GM12864 (cell line): ENCODE measurements around the gene AHSG.
A peak's percentile ranks its signal among the peaks of the same experiment; 100 is the strongest.
"Not testable (repeated sequence)": the region's sequence is repeated elsewhere in the genome, so short reads cannot be mapped to it uniquely, and the experiment has no call there.

Experiments
- DNase-seq: peaks from one replicate; pipeline ENCODE4 v3.0.0-alpha.2; 2011; ENCODE audit warnings: low read depth
- H3K4me3 ChIP-seq: 2 replicates; pipeline ENCODE4 v1.5.1; 2011; ENCODE audit warnings: mild to moderate bottlenecking, low read depth, low read length, control low read depth
- TF ChIP-seq, protein P1 (sequence below): IDR thresholded peaks from 2 replicates; pipeline ENCODE4 v1.5.1; 2011; ENCODE audit warnings: low read depth, mild to moderate bottlenecking, moderate library complexity, low read length, control low read depth, inconsistent platforms; ENCODE audit errors: missing control alignments

AHSG gene

DNA sequence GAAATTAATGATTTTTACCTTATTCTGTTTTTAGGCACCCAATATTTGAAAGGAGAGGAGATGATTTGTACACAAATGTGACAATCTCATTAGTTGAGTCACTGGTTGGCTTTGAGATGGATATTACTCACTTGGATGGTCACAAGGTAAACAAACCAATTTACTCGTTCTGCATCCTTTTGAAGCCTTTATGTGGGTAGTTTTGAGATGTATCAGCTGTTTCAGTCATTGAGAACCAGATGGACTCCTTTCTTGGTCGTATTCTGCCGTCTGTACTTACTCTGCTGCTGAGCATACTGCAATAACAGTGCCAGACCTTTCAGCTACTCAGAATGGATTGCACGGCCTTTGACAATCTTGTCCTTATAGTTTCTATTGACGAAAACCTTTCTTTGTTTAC lies 29.0 kb upstream of the AHSG start:
- no peak for DNase-seq
- TF ChIP-seq, protein P1, sequence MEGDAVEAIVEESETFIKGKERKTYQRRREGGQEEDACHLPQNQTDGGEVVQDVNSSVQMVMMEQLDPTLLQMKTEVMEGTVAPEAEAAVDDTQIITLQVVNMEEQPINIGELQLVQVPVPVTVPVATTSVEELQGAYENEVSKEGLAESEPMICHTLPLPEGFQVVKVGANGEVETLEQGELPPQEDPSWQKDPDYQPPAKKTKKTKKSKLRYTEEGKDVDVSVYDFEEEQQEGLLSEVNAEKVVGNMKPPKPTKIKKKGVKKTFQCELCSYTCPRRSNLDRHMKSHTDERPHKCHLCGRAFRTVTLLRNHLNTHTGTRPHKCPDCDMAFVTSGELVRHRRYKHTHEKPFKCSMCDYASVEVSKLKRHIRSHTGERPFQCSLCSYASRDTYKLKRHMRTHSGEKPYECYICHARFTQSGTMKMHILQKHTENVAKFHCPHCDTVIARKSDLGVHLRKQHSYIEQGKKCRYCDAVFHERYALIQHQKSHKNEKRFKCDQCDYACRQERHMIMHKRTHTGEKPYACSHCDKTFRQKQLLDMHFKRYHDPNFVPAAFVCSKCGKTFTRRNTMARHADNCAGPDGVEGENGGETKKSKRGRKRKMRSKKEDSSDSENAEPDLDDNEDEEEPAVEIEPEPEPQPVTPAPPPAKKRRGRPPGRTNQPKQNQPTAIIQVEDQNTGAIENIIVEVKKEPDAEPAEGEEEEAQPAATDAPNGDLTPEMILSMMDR: no peak
- no peak overlapping the region for H3K4me3 ChIP-seq

DNA sequence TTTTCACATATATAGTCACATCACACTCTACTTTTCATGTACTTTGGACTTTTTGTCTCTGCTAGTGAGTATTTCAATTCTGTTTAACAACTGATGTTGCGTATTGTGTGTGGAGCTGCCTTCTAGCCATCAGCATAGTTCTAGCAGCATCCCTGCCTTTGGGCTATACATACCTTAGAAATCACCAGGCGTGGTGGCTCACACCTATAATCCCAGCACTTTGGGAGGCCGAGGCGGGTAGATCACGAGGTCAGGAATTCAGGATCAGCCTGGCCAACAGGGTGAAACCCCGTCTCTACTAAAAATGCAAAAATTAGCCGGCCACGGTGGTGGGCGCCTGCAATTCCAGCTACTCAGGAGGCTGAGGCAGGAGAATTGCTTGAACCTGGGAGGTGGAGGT lies 26.6 kb upstream of the AHSG start:
- not testable (repeated sequence) for DNase-seq, H3K4me3 ChIP-seq

DNA sequence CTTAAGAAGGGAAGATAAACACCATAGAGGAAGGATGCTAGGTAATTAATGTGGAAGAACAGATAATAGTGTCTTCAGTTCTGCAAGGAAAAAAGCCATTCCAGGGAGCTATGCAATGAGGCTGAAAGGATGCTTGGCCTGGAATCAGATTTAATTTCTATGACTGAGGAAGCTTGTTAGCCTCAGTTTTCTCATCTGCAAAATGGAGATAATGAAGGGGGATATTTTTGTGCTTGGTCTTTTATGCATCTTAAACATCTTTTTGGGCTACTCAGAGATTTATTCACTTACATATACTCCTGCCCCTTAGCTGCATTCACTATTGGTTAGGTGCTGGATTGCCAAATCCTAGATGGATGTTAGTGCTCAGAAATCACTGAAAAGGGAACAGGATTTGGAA lies 25.7 kb upstream of the AHSG start:
- TF ChIP-seq, protein P1: no peak

DNA sequence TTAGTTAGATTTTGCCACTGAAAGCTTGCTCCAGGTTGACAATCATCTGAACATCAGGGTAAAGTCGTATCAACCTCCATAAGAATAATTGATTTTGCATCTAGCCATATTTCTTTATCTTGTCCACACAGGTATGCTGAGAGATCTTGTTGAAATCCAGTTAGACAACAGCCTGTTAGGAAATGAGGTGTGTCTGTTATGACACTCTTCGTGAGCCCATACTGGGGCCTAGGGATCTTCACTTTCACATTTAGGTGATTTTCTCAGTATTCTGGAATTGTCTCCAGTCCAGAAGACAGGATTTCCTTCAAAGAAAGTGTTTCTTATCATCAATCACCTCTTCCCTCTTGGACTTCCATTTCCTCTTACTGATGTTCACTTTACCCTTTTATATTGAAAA lies 24.2 kb upstream of the AHSG start:
- H3K4me3 ChIP-seq: no peak overlapping the region
- TF ChIP-seq, protein P1: no peak
- DNase-seq: no peak

More for the DNA sequence above, 25.7 kb upstream of the AHSG start:
- no peak overlapping the region for H3K4me3 ChIP-seq
- no peak for DNase-seq

DNA sequence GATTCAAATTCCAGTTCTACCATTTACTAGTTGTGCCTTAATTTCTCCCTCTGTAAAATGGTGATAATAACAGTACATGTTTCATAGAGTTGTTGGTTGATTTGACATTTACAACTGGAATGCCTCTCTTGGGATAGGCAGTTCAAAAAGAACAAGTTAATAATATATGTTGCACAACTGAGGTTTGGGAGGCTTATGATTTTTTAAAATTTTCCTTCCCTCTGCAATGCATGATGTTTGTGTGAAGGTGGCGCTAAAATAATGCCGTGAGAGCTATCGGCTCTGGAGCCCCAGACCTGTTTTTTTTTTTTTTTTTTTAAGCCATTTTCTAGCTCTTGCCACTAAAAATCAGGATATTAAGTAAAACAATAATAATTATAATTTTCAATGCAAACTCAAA lies 23.7 kb upstream of the AHSG start:
- TF ChIP-seq, protein P1: peak; percentile 4
- no peak for DNase-seq
- H3K4me3 ChIP-seq: no peak overlapping the region

DNA sequence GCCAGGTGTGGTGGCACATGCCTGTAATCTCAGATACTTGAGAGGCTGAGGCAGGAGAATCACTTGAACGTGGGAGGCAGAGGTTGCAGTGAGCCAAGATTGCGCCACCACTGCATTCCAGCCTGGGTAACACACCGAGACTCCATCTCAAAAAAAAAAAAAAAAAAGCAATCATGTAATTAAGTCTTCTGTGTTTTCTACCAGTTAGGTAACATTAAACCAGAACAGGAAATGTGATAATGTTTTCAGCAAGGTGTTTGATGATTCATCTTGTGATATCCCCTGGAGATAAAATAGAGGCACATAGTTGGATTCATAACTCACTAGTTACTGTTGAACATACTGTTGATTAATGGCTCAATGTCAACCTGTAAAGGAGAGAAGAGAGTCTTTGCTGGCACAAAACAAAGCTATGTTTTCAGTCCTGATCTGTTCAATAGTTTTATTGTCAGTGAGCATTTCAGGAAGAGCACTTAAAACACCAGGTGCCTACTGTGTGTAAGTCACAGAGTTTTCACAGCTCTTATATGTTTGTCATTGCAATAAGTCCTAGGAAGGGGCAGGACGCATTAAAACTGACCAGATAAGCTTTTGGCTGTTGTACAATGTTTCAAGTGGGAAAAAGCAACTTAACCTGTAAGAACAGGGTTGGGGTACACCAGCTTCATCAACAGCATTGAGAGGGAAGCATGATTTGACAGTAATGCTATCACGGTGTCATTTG lies 22.8 kb upstream of the AHSG start:
- no peak for DNase-seq
- TF ChIP-seq, protein P1: no peak
- H3K4me3 ChIP-seq: no peak overlapping the region

DNA sequence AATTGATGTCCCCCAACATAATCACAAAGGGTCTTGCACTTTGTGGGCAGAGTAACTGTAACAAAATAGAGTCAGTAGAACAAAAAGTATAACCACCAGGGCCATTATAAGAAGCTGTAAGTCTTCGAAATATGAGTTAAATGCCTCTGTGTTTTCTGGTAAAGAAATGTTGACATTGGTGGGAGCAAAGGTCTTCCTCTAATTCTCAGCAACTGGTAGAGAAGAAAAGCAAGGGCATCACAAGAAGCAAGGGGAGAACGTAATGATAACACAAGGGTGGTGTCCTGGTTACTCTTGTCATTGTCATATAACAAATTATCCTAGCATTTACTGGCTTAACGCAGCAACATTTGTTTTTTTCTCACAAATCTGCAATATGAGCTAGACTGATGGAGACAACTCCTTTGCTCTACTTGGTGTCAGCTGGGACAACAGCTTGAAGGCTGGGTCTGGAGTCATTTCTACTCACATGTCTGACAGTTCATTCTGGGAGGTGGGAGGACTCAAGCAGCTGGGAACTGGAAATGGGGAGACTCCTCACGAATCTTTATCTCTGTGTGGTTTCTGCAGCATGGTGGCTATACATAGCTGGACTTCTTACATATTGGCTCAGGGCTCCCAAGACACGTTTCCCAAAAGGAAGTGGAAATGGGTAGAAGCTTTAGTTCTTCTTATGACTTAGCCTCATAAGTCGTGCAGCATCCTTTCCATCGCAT lies 22.1 kb upstream of the AHSG start:
- DNase-seq: no peak
- no peak overlapping the region for H3K4me3 ChIP-seq
- TF ChIP-seq, protein P1: no peak
